ENCODE data around the gene DDX4. TPM values are rescaled to one million over a fixed set of nuclear protein-coding genes. Genes with fewer than 3 reads are reported as not detected.
"Not testable (repeated sequence)": the region's sequence is repeated elsewhere in the genome, so short reads cannot be mapped to it uniquely, and the experiment has no call there.

DDX4 gene
- total and polyA plus RNA-seq, 4 donors, result 0.03 TPM; not detected in 3

- peak in 2 of 3 donors; percentile 31 to 53 for DNase-seq
- ATAC-seq (ENCODE audit: insufficient read depth, low FRiP score), result no peak
- H3K4me3 ChIP-seq, result no peak overlapping the region
- H3K9ac ChIP-seq (ENCODE audit: insufficient read depth in 1 of 2, low read length in 2 of 2), result no peak overlapping the region
- no peaks in the 10 kb centered on the region for H3K27me3 ChIP-seq (ENCODE audit: control insufficient read depth in 3 of 3, insufficient read depth in 3 of 3, low read length in 2 of 3)
- H3K4me1 ChIP-seq (ENCODE audit: control insufficient read depth in 5 of 5, insufficient read depth in 5 of 5, low read length in 5 of 5), result peaks cover 0 to 24% (median 10%) of the 10 kb centered on the region in 5 donors
- no peak for TF ChIP-seq CTCF (IDR thresholded peaks at IDR 0.05; ENCODE audit: control extremely low read depth, extremely low read depth)
- no peak overlapping the region for H3K27ac ChIP-seq (ENCODE audit: low read depth in 1 of 2, low read length in 1 of 2)
- H3K36me3 ChIP-seq (ENCODE audit: control insufficient read depth in 4 of 4, insufficient read depth in 4 of 4, low read length in 4 of 4), result peaks cover 0 to 2% (median 0%) of the 10 kb centered on the region in 4 donors
- no peaks in the 10 kb centered on the region for H3K9me3 ChIP-seq (ENCODE audit: control insufficient read depth in 4 of 4, insufficient read depth in 3 of 4, low read length in 3 of 4)
- WGBS, 2 donors, result 59 to 77% methylated on average over 1 of the region's 1 CpG
Measured at GRCh38 chr5:55692509-55692908, 45.4 kb upstream of the DDX4 start.

- no peak overlapping the region for H3K4me3 ChIP-seq
- ATAC-seq (ENCODE audit: insufficient read depth, low FRiP score), result no peak
Measured at GRCh38 chr5:55694152-55694830, 43.6 kb upstream of the DDX4 start.

GRCh38 chr5:55696704-55697103, 41.2 kb upstream of the DDX4 start:
- not testable (repeated sequence) for H3K9me3 ChIP-seq (ENCODE audit: control insufficient read depth in 4 of 4, insufficient read depth in 3 of 4, low read length in 3 of 4); H3K27ac ChIP-seq (ENCODE audit: low read depth in 1 of 2, low read length in 1 of 2); H3K36me3 ChIP-seq (ENCODE audit: control insufficient read depth in 4 of 4, insufficient read depth in 4 of 4, low read length in 4 of 4); H3K4me3 ChIP-seq; ATAC-seq (ENCODE audit: insufficient read depth, low FRiP score); DNase-seq; H3K27me3 ChIP-seq (ENCODE audit: control insufficient read depth in 3 of 3, insufficient read depth in 3 of 3, low read length in 2 of 3); H3K9ac ChIP-seq (ENCODE audit: insufficient read depth in 1 of 2, low read length in 2 of 2)
- peaks cover 0 to 13% (median 2%) of the 10 kb centered on the region in 5 donors for H3K4me1 ChIP-seq (ENCODE audit: control insufficient read depth in 5 of 5, insufficient read depth in 5 of 5, low read length in 5 of 5)
- 96 to 97% methylated on average over 7 to 29 of the region's 31 CpGs for WGBS, 2 donors

More at GRCh38 chr5:55694152-55694830, 43.6 kb upstream of the DDX4 start:
- H3K36me3 ChIP-seq (ENCODE audit: control insufficient read depth in 4 of 4, insufficient read depth in 4 of 4, low read length in 4 of 4), result peaks cover 0 to 2% (median 0%) of the 10 kb centered on the region in 4 donors
- H3K9me3 ChIP-seq (ENCODE audit: control insufficient read depth in 4 of 4, insufficient read depth in 3 of 4, low read length in 3 of 4), result no peaks in the 10 kb centered on the region
- TF ChIP-seq CTCF (IDR thresholded peaks at IDR 0.05; ENCODE audit: control extremely low read depth, extremely low read depth), result no peak
- WGBS, 2 donors, result 73 to 81% methylated on average over 3 of the region's 3 CpGs
- no peak overlapping the region for H3K27ac ChIP-seq (ENCODE audit: low read depth in 1 of 2, low read length in 1 of 2)
- no peak overlapping the region for H3K9ac ChIP-seq (ENCODE audit: insufficient read depth in 1 of 2, low read length in 2 of 2)
- H3K4me1 ChIP-seq (ENCODE audit: control insufficient read depth in 5 of 5, insufficient read depth in 5 of 5, low read length in 5 of 5), result peaks cover 0 to 24% (median 10%) of the 10 kb centered on the region in 5 donors
- peak in 2 of 3 donors; percentile 37 to 50 for DNase-seq
- H3K27me3 ChIP-seq (ENCODE audit: control insufficient read depth in 3 of 3, insufficient read depth in 3 of 3, low read length in 2 of 3), result no peaks in the 10 kb centered on the region

DNA sequence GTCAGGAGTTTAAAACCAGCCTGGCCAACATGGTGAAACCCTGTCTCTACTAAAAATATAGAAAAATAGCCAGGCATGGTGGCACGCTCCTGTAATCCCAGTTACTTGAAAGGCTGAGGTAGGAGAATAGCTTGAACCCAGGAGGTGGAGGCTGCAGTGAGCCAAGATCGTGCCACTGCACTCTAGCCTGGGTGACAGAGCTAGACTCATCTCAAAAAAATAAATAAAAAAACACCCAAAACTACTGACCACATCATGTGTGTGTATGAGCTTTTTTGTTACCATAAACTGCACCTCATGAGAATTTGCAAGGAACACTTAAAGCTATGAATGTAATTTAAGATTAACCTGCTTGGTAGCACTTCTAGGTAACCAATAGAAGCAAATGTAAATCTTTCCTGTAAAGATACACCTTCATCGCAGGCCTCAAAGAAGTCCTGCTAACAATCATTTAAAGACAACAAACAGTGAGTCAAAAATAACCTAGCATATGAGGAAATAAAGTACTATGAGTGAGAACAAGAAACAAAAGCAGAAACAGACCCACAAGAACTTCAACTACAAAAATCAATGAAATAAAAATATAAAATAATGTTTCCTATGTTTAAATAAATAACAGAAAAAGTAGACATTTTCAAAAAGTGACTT, 38.7 kb upstream of the DDX4 start:
- Histone ChIP-seq H3K36me3 (ENCODE audit: control insufficient read depth in 4 of 4, insufficient read depth in 4 of 4, low read length in 4 of 4) (peaks cover 0 to 3% (median 0%) of the 10 kb centered on the region in 4 donors), H3K9ac (ENCODE audit: insufficient read depth in 1 of 2, low read length in 2 of 2) (no peak overlapping the region), H3K27me3 (ENCODE audit: control insufficient read depth in 3 of 3, insufficient read depth in 3 of 3, low read length in 2 of 3) (no peaks in the 10 kb centered on the region), H3K4me3 (no peak overlapping the region), H3K4me1 (ENCODE audit: control insufficient read depth in 5 of 5, insufficient read depth in 5 of 5, low read length in 5 of 5) (peaks cover 0 to 6% (median 0%) of the 10 kb centered on the region in 5 donors), H3K27ac (ENCODE audit: low read depth in 1 of 2, low read length in 1 of 2) (no peak overlapping the region), H3K9me3 (ENCODE audit: control insufficient read depth in 4 of 4, insufficient read depth in 3 of 4, low read length in 3 of 4) (no peaks in the 10 kb centered on the region)
- ATAC-seq (ENCODE audit: insufficient read depth, low FRiP score), result no peak
- no peak for TF ChIP-seq CTCF (IDR thresholded peaks at IDR 0.05; ENCODE audit: control extremely low read depth, extremely low read depth)
- WGBS, 2 donors, result 87 to 91% methylated on average over 3 of the region's 3 CpGs
- DNase-seq, result no peak
